HEK293 (cell line): ENCODE data around the gene RNF43.
A peak's percentile ranks its signal among the peaks of the same experiment; 100 is the strongest.

Experiments
- CTCF ChIA-PET: fragments of 350-600 bp; formaldehyde crosslinking; extraction: SDS; loops from one replicate; lab custom pipeline; 2021; ENCODE audit warnings: antibody characterized with exemption; lab: Yijun Ruan, JAX
- POLR2A ChIA-PET: fragments of 300-600 bp; formaldehyde crosslinking; extraction: SDS; loops from one replicate; lab custom pipeline; 2020; ENCODE audit warnings: antibody characterized with exemption, inconsistent platforms; lab: Yijun Ruan, JAX
- H3K27ac ChIP-seq: fragments of 200-500 bp; sonication (Bioruptor generic); 2 replicates; pipeline ENCODE4 v1.5.1; 2014; ENCODE audit warnings: low read depth, low read length, control low read depth, inconsistent platforms; ENCODE audit errors: extremely low read depth
- H3K36me3 ChIP-seq, 2 experiments: fragments of 200-500 bp in 1 of 2; sonication (Bioruptor generic) in 1 of 2; 1 replicate in 1 of 2; 2 replicates in 1 of 2; pipeline ENCODE4 v1.5.1; 2014 to 2017; ENCODE audit warnings: inconsistent platforms in 2 of 2, low read length in 2 of 2; ENCODE audit not compliant: control insufficient read depth in 2 of 2, insufficient read depth in 1 of 2
- H3K4me1 ChIP-seq: fragments of 200-500 bp; sonication (Bioruptor generic); 2 replicates; pipeline ENCODE4 v1.5.1; 2014; ENCODE audit warnings: mild to moderate bottlenecking, low read length, inconsistent platforms; ENCODE audit not compliant: control insufficient read depth, insufficient read depth
- H3K4me3 ChIP-seq: 2 replicates; pipeline ENCODE4 v1.5.1; 2011; ENCODE audit warnings: low read depth, mild to moderate bottlenecking, control low read depth, low read length, moderate library complexity
- H3K9me3 ChIP-seq: fragments of 200-500 bp; sonication (Bioruptor generic); 2 replicates; pipeline ENCODE4 v1.5.1; 2014; ENCODE audit warnings: low read depth, low read length, inconsistent platforms; ENCODE audit not compliant: control insufficient read depth, insufficient read depth
- HOXC10 ChIP-seq: sonication (generic); formaldehyde crosslinking; IDR thresholded peaks from 2 replicates; pipeline ENCODE4 v1.8.1; 2023; ENCODE audit warnings: mild to moderate bottlenecking, missing genetic modification reagents
- KLF9 ChIP-seq: fragments of 450-650 bp; formaldehyde crosslinking; IDR thresholded peaks from 2 replicates; pipeline ENCODE4 v1.5.1; 2016; ENCODE audit warnings: missing biosample characterization, missing genetic modification characterization, low read depth
- PRDM1 ChIP-seq: fragments of 450-650 bp; formaldehyde crosslinking; IDR thresholded peaks from 2 replicates; pipeline ENCODE4; 2016; ENCODE audit warnings: missing biosample characterization, missing genetic modification characterization
- REPIN1 ChIP-seq: fragments of 450-650 bp; formaldehyde crosslinking; IDR thresholded peaks from 2 replicates; pipeline ENCODE4 v1.5.1; 2017; ENCODE audit warnings: missing biosample characterization, missing genetic modification characterization, low read depth
- SETDB1 ChIP-seq: IDR thresholded peaks from one replicate; pipeline ENCODE4 v1.6.1; 2017; ENCODE audit warnings: mild to moderate bottlenecking, low read length, moderate library complexity, mixed read lengths; ENCODE audit not compliant: insufficient read length
- WT1 ChIP-seq: fragments of 450-650 bp; formaldehyde crosslinking; IDR thresholded peaks from 2 replicates; pipeline ENCODE4 v1.5.1; 2016; ENCODE audit warnings: missing biosample characterization, missing genetic modification characterization
- ZBTB17 ChIP-seq: fragments of 450-650 bp; formaldehyde crosslinking; IDR thresholded peaks from 2 replicates; pipeline ENCODE4 v1.5.1; 2016; ENCODE audit warnings: missing biosample characterization, missing genetic modification characterization
- ZBTB20 ChIP-seq: fragments of 450-650 bp; formaldehyde crosslinking; IDR thresholded peaks from 2 replicates; pipeline ENCODE4 v1.5.1; 2016; ENCODE audit warnings: missing biosample characterization, missing genetic modification characterization
- ZNF121 ChIP-seq: fragments of 450-650 bp; formaldehyde crosslinking; IDR thresholded peaks from 2 replicates; pipeline ENCODE4 v1.5.1; 2016; ENCODE audit warnings: missing biosample characterization, missing genetic modification characterization
- ZNF274 ChIP-seq, 2 experiments: fragments of 200-500 bp in 1 of 2; fragments of 450-650 bp in 1 of 2; sonication (Bioruptor generic) in 1 of 2; formaldehyde crosslinking in 1 of 2; IDR thresholded peaks; 2 replicates each; pipeline versions ENCODE4 v1.5.1 to v1.6.1; 2014 to 2016; ENCODE audit warnings: borderline replicate concordance in 1 of 2, inconsistent platforms in 1 of 2, low read length in 1 of 2, missing biosample characterization in 1 of 2, missing genetic modification characterization in 1 of 2
- ZNF514 ChIP-seq: fragments of 450-650 bp; formaldehyde crosslinking; IDR thresholded peaks from 2 replicates; pipeline ENCODE4 v1.5.1; 2016; ENCODE audit warnings: missing biosample characterization, missing genetic modification characterization
- ZNF561 ChIP-seq: fragments of 450-650 bp; IDR thresholded peaks from 2 replicates; pipeline ENCODE4 v1.5.1; 2018; ENCODE audit warnings: missing biosample characterization, missing genetic modification characterization, borderline replicate concordance
- ZNF610 ChIP-seq: fragments of 450-650 bp; formaldehyde crosslinking; IDR thresholded peaks from 2 replicates; pipeline ENCODE4 v1.5.1; 2016; ENCODE audit warnings: missing biosample characterization, missing genetic modification characterization, borderline replicate concordance
- ZNF76 ChIP-seq: fragments of 450-650 bp; formaldehyde crosslinking; IDR thresholded peaks from 2 replicates; pipeline ENCODE4; 2016; ENCODE audit warnings: low read depth, missing biosample characterization, missing genetic modification characterization, borderline replicate concordance
- ZNF777 ChIP-seq: fragments of 450-650 bp; formaldehyde crosslinking; IDR thresholded peaks from 2 replicates; pipeline ENCODE4 v1.5.1; 2017; ENCODE audit warnings: missing biosample characterization, missing genetic modification characterization, borderline replicate concordance
- ZNF785 ChIP-seq: fragments of 450-650 bp; formaldehyde crosslinking; IDR thresholded peaks from 2 replicates; pipeline ENCODE4 v1.5.1; 2016; ENCODE audit warnings: missing biosample characterization, missing genetic modification characterization
- ZNF843 ChIP-seq: fragments of 450-650 bp; formaldehyde crosslinking; IDR thresholded peaks from 2 replicates; pipeline ENCODE4 v1.5.1; 2016; ENCODE audit warnings: missing biosample characterization, missing genetic modification characterization
- TF ChIP-seq, protein P1 (sequence below): fragments of 450-650 bp; formaldehyde crosslinking; IDR thresholded peaks from 2 replicates; pipeline ENCODE4 v1.5.1; 2016; ENCODE audit warnings: missing biosample characterization, missing genetic modification characterization, borderline replicate concordance
- TF ChIP-seq, protein P2 (sequence below): fragments of 450-650 bp; formaldehyde crosslinking; IDR thresholded peaks from 2 replicates; pipeline ENCODE4; 2016; ENCODE audit warnings: missing biosample characterization, missing genetic modification characterization
- TF ChIP-seq, protein P3 (sequence below): fragments of 450-650 bp; formaldehyde crosslinking; IDR thresholded peaks from 2 replicates; pipeline ENCODE4 v1.5.1; 2017; ENCODE audit warnings: missing biosample characterization, missing genetic modification characterization
- TF ChIP-seq, protein P4 (sequence below): fragments of 450-650 bp; formaldehyde crosslinking; IDR thresholded peaks from 2 replicates; pipeline ENCODE4 v1.5.1; 2016; ENCODE audit warnings: missing biosample characterization, missing genetic modification characterization

RNF43 gene

DNA sequence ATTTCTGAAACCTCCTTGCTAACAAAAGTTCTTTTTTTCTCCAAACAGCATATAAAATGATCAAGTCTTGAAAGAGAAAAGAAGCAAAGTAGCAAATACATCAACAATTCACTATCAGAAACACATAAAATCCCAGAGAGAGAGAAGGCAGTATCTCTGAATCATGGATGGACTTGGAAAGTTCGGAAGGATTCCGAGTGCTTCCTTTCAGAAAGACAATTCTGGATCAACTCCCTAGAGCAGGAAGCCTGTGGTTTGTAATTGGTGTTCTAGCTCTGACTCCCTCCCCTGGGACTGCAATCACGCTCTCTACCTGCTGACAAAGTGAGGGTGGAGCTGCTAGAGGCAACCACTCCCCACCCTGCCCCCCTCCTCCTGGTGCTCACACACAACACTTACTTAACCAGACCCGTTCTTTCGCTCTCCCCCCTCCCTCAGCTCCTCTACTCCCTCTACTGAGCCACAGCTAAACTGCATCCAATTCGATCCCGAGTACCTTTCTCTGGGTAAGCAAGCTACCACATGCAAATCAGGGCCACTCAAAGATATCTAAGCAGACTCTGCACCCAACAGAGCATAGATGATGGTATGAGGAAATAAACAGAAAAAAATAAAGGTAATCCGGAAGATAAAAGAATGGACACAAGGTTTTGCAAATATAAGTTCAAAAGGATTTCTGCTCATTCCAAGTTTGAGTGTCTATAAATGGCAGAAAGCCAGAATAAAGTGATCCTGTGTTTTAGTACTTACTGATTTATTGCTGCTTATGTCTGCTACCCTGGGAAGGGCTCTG lies at the start of gene RNF43:
RNF43 (minus strand) TSS at position 235 of the 793 bp plus-strand sequence. CDS start 1,957 bp downstream, outside the sequence.
- POLR2A ChIA-PET, result interaction anchor here (0.5 to 5.4 kb wide), 27 partner anchors 9 to 738 kb away, joined by 3 to 130 read pairs (median 4); partner anchors contain the start of genes MTMR4, PRR11, SKA2 and SRSF1
- Histone ChIP-seq H3K4me1 (peaks cover 10% of the 10 kb centered on the region), H3K9me3 (no peaks in the 10 kb centered on the region), H3K27ac (peak within 1 kb of the TSS; percentile 89), H3K36me3 (no peaks in the 10 kb centered on the region), H3K4me3 (peak within 1 kb of the TSS; percentile 52)
- CTCF ChIA-PET, result interaction anchor here (0.6 to 5.7 kb wide), 41 partner anchors 9 to 1233 kb away, joined by 3 to 100 read pairs (median 4); partner anchors contain the start of genes MPO and SUPT4H1
- peak; percentile 86 for TF ChIP-seq ZNF843 (tag by site-specific recombination)
- TF ChIP-seq, protein P1, sequence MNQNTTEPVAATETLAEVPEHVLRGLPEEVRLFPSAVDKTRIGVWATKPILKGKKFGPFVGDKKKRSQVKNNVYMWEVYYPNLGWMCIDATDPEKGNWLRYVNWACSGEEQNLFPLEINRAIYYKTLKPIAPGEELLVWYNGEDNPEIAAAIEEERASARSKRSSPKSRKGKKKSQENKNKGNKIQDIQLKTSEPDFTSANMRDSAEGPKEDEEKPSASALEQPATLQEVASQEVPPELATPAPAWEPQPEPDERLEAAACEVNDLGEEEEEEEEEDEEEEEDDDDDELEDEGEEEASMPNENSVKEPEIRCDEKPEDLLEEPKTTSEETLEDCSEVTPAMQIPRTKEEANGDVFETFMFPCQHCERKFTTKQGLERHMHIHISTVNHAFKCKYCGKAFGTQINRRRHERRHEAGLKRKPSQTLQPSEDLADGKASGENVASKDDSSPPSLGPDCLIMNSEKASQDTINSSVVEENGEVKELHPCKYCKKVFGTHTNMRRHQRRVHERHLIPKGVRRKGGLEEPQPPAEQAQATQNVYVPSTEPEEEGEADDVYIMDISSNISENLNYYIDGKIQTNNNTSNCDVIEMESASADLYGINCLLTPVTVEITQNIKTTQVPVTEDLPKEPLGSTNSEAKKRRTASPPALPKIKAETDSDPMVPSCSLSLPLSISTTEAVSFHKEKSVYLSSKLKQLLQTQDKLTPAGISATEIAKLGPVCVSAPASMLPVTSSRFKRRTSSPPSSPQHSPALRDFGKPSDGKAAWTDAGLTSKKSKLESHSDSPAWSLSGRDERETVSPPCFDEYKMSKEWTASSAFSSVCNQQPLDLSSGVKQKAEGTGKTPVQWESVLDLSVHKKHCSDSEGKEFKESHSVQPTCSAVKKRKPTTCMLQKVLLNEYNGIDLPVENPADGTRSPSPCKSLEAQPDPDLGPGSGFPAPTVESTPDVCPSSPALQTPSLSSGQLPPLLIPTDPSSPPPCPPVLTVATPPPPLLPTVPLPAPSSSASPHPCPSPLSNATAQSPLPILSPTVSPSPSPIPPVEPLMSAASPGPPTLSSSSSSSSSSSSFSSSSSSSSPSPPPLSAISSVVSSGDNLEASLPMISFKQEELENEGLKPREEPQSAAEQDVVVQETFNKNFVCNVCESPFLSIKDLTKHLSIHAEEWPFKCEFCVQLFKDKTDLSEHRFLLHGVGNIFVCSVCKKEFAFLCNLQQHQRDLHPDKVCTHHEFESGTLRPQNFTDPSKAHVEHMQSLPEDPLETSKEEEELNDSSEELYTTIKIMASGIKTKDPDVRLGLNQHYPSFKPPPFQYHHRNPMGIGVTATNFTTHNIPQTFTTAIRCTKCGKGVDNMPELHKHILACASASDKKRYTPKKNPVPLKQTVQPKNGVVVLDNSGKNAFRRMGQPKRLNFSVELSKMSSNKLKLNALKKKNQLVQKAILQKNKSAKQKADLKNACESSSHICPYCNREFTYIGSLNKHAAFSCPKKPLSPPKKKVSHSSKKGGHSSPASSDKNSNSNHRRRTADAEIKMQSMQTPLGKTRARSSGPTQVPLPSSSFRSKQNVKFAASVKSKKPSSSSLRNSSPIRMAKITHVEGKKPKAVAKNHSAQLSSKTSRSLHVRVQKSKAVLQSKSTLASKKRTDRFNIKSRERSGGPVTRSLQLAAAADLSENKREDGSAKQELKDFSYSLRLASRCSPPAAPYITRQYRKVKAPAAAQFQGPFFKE (tag by site-specific recombination), result no peak
- no peak; the same call in 1 of the 2 replicates for TF ChIP-seq ZNF785
- TF ChIP-seq SETDB1, result no peak
- TF ChIP-seq ZNF561 (tag by site-specific recombination), result peak; percentile 94
- TF ChIP-seq, protein P2, sequence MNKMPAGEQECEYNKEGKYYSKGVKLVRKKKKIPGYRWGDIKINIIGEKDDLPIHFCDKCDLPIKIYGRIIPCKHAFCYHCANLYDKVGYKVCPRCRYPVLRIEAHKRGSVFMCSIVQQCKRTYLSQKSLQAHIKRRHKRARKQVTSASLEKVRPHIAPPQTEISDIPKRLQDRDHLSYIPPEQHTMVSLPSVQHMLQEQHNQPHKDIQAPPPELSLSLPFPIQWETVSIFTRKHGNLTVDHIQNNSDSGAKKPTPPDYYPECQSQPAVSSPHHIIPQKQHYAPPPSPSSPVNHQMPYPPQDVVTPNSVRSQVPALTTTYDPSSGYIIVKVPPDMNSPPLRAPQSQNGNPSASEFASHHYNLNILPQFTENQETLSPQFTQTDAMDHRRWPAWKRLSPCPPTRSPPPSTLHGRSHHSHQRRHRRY (tag by site-specific recombination), result no peak
- TF ChIP-seq ZBTB17 (tag by site-specific recombination), result peak; percentile 99
- no peak for TF ChIP-seq REPIN1 (tag by site-specific recombination)
- peak; percentile 72 for TF ChIP-seq KLF9 (tag by site-specific recombination)
- TF ChIP-seq ZNF76, result peak; percentile 71
- no peak for TF ChIP-seq ZNF274 (IDR thresholded peaks at IDR 0.05; ENCODE audit: low read length)
- TF ChIP-seq ZNF274 (tag by site-specific recombination; IDR thresholded peaks at IDR 0.05; ENCODE audit: borderline replicate concordance), result no peak
- TF ChIP-seq WT1 (tag by site-specific recombination), result peak; percentile 91
- no peak for TF ChIP-seq HOXC10 (CRISPR knock-in tag)
- TF ChIP-seq ZBTB20 (tag by site-specific recombination), result no peak
- no peak for TF ChIP-seq ZNF121 (tag by site-specific recombination)
- peak; percentile 69; the same call in 1 of the 2 replicates for TF ChIP-seq ZNF610 (tag by site-specific recombination)
- no peak for TF ChIP-seq ZNF777 (tag by site-specific recombination)
- TF ChIP-seq ZNF514 (tag by site-specific recombination), result no peak
- TF ChIP-seq, protein P3, sequence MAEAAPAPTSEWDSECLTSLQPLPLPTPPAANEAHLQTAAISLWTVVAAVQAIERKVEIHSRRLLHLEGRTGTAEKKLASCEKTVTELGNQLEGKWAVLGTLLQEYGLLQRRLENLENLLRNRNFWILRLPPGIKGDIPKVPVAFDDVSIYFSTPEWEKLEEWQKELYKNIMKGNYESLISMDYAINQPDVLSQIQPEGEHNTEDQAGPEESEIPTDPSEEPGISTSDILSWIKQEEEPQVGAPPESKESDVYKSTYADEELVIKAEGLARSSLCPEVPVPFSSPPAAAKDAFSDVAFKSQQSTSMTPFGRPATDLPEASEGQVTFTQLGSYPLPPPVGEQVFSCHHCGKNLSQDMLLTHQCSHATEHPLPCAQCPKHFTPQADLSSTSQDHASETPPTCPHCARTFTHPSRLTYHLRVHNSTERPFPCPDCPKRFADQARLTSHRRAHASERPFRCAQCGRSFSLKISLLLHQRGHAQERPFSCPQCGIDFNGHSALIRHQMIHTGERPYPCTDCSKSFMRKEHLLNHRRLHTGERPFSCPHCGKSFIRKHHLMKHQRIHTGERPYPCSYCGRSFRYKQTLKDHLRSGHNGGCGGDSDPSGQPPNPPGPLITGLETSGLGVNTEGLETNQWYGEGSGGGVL (tag by site-specific recombination), result peak; percentile 99
- TF ChIP-seq PRDM1, result peak; percentile 95
- TF ChIP-seq, protein P4, sequence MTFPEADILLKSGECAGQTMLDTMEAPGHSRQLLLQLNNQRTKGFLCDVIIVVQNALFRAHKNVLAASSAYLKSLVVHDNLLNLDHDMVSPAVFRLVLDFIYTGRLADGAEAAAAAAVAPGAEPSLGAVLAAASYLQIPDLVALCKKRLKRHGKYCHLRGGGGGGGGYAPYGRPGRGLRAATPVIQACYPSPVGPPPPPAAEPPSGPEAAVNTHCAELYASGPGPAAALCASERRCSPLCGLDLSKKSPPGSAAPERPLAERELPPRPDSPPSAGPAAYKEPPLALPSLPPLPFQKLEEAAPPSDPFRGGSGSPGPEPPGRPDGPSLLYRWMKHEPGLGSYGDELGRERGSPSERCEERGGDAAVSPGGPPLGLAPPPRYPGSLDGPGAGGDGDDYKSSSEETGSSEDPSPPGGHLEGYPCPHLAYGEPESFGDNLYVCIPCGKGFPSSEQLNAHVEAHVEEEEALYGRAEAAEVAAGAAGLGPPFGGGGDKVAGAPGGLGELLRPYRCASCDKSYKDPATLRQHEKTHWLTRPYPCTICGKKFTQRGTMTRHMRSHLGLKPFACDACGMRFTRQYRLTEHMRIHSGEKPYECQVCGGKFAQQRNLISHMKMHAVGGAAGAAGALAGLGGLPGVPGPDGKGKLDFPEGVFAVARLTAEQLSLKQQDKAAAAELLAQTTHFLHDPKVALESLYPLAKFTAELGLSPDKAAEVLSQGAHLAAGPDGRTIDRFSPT (tag by site-specific recombination), result peak; percentile 93
